Neural crest cell (in vitro differentiated cells): ENCODE data around the gene PRR12. TPM values are rescaled to one million over a fixed set of nuclear protein-coding genes. Genes with fewer than 3 reads are reported as not detected.

ENCODE experiments used
- DNase-seq: peaks from one replicate; pipeline ENCODE4 v3.0.0; 2021; ENCODE audit warnings: low read depth, mixed read lengths, low spot score
- H3K27ac Mint-ChIP-seq: one replicate; pipeline ENCODE4 v1.8.0; 2021; ENCODE audit warnings: mild to moderate bottlenecking, mixed read lengths; ENCODE audit not compliant: unreplicated experiment
- H3K27me3 Mint-ChIP-seq: 2 replicates; pipeline ENCODE4 v1.8.0; 2021; ENCODE audit warnings: low read depth, mild to moderate bottlenecking, mixed read lengths
- H3K36me3 Mint-ChIP-seq: 2 replicates; pipeline ENCODE4 v1.8.0; 2021; ENCODE audit warnings: low read depth, mild to moderate bottlenecking, mixed read lengths
- H3K4me1 Mint-ChIP-seq: 2 replicates; pipeline ENCODE4 v1.8.0; 2021; ENCODE audit warnings: mixed read lengths
- H3K4me3 Mint-ChIP-seq: one replicate; pipeline ENCODE4 v1.8.0; 2021; ENCODE audit warnings: mild to moderate bottlenecking, mixed read lengths
- H3K9me3 Mint-ChIP-seq: 2 replicates; pipeline ENCODE4 v1.8.0; 2021; ENCODE audit warnings: mixed read lengths
- CTCF ChIP-seq: fragments of 200-600 bp; sonication (generic); conservative IDR thresholded peaks from 2 replicates; pipeline ENCODE4 v1.5.0; 2021; ENCODE audit warnings: antibody characterized with exemption, mild to moderate bottlenecking
- total RNA-seq: library from RNA; stranded (reverse); gene quantifications from 2 replicates; pipeline ENCODE4 v1.2.1, GENCODE V29; 2021

PRR12 gene
- total RNA-seq, 1 donor from 2014 or later, result 51.7 TPM

GRCh38 chr19:49546825-49547565 is 44.0 kb upstream of the PRR12 start:
- Mint-ChIP-seq H3K27me3 (no peaks in the 10 kb centered on the region), H3K4me1 (peaks cover 5% of the 10 kb centered on the region), H3K9me3 (no peaks in the 10 kb centered on the region), H3K36me3 (no peaks in the 10 kb centered on the region), H3K27ac (no peak overlapping the region), H3K4me3 (peak overlapping the region; percentile 8)
- TF ChIP-seq CTCF, result peak; percentile 88
- DNase-seq, result peak; percentile 81

GRCh38 chr19:49549045-49549444 is 41.9 kb upstream of the PRR12 start:
- no peak overlapping the region for H3K4me3 Mint-ChIP-seq
- no peak for DNase-seq
- no peaks in the 10 kb centered on the region for H3K27me3 Mint-ChIP-seq
- no peak for TF ChIP-seq CTCF
- H3K4me1 Mint-ChIP-seq, result peaks cover 5% of the 10 kb centered on the region
- H3K9me3 Mint-ChIP-seq, result no peaks in the 10 kb centered on the region
- H3K36me3 Mint-ChIP-seq, result peaks cover 3% of the 10 kb centered on the region
- H3K27ac Mint-ChIP-seq, result no peak overlapping the region

- Mint-ChIP-seq H3K4me1 (peaks cover 5% of the 10 kb centered on the region), H3K27me3 (no peaks in the 10 kb centered on the region), H3K36me3 (peaks cover 3% of the 10 kb centered on the region), H3K27ac (no peak overlapping the region), H3K9me3 (no peaks in the 10 kb centered on the region), H3K4me3 (no peak overlapping the region)
- DNase-seq, result no peak
- no peak for TF ChIP-seq CTCF
These were observed 39.5 kb upstream of the PRR12 start for GRCh38 chr19:49551531-49551930.

- Mint-ChIP-seq H3K4me1 (no peaks in the 10 kb centered on the region), H3K9me3 (no peaks in the 10 kb centered on the region), H3K27ac (no peak overlapping the region), H3K36me3 (peaks cover 7% of the 10 kb centered on the region), H3K27me3 (no peaks in the 10 kb centered on the region), H3K4me3 (no peak overlapping the region)
- no peak for DNase-seq
- no peak for TF ChIP-seq CTCF
These were observed 38.2 kb upstream of the PRR12 start for GRCh38 chr19:49552749-49553148.

- Mint-ChIP-seq H3K4me1 (no peaks in the 10 kb centered on the region), H3K36me3 (peaks cover 7% of the 10 kb centered on the region), H3K27me3 (no peaks in the 10 kb centered on the region), H3K4me3 (no peak overlapping the region), H3K9me3 (no peaks in the 10 kb centered on the region), H3K27ac (peak overlapping the region; percentile 10)
- TF ChIP-seq CTCF, result no peak
- DNase-seq, result no peak
These were observed 37.3 kb upstream of the PRR12 start for GRCh38 chr19:49553451-49554271.
